C4-2B (cell line): ENCODE measurements around the gene NLRX1.

Experiments used
- ZFX ChIP-seq: fragments of 450-650 bp; IDR thresholded peaks from 2 replicates; pipeline ENCODE4 v1.6.1; 2017
- TF ChIP-seq, protein P1 (sequence below): fragments of 450-650 bp; conservative IDR thresholded peaks from 2 replicates; pipeline ENCODE4 v1.5.1; 2017; ENCODE audit warnings: mild to moderate bottlenecking

GRCh38 chr11:119168471-119169281 is at the start of gene NLRX1:
- TF ChIP-seq, protein P1, sequence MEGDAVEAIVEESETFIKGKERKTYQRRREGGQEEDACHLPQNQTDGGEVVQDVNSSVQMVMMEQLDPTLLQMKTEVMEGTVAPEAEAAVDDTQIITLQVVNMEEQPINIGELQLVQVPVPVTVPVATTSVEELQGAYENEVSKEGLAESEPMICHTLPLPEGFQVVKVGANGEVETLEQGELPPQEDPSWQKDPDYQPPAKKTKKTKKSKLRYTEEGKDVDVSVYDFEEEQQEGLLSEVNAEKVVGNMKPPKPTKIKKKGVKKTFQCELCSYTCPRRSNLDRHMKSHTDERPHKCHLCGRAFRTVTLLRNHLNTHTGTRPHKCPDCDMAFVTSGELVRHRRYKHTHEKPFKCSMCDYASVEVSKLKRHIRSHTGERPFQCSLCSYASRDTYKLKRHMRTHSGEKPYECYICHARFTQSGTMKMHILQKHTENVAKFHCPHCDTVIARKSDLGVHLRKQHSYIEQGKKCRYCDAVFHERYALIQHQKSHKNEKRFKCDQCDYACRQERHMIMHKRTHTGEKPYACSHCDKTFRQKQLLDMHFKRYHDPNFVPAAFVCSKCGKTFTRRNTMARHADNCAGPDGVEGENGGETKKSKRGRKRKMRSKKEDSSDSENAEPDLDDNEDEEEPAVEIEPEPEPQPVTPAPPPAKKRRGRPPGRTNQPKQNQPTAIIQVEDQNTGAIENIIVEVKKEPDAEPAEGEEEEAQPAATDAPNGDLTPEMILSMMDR = peak; percentile 97
- TF ChIP-seq ZFX = peak; percentile 92; the same call in 1 of the 2 replicates
